NCI-H1930 (cell line): ENCODE measurements around the gene LRRC3B.

ENCODE experiments used
- DNase-seq, 2 experiments: peaks; one replicate each; lab custom pipeline; 2025; lab: John Stamatoyannopoulos, UW

LRRC3B gene

DNA sequence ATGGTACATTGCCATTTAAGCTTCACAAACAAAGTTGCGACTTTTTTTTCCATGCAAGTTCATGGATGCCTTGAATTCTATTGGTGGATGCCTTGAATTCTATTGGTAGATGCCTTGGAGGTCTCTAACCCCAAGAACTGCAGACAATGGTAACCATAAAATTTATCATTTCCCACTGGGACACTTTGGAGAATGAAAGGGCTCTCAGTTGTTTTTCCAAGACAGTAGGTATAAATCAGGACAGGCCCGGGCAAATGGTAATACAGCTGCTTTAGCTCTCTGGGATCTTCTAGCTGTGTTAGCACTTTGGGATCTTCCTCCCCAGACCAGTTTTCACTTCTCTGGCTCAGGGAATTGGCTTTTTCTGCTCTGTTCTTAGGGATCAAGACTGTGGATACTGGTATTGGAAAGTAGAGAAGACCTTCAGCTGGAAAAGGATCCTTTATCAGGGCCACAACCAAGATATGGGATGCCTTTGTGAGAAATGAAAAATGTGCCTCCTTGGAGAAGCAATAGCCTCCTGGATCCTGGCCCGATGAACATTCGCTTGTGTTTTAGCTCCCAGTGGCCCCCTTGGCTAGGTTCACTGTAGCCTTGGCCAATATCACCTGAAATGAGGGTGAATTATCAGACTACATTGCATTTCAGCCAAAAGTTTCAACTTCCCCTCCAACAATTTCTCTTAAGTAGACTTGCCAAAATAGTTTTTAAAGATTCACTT, 8.3 kb downstream of the LRRC3B start:
- DNase-seq = no peak

DNA sequence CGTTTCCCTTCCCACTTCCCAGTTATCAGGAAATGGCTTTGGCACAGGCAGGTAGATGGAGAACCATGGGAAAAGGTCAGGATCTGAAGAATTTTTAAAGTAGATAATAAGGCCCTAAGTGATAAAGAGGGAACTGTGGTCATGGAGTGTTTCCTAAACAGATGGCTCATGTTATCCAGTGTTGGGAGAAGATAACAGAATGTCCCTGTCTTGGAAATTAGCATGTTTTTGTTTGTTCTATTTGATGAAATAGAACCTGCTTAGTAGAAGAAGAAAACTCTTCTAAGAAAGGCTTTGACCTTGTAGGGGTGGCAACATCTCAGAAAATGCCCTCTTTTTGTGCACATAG, 8.8 kb downstream of the LRRC3B start:
- DNase-seq = no peak

GRCh38 chr3:26634601-26635000, 12.0 kb downstream of the LRRC3B start:
- no peak for DNase-seq

GRCh38 chr3:26636096-26636727, 13.6 kb downstream of the LRRC3B start:
- no peak for DNase-seq

DNA sequence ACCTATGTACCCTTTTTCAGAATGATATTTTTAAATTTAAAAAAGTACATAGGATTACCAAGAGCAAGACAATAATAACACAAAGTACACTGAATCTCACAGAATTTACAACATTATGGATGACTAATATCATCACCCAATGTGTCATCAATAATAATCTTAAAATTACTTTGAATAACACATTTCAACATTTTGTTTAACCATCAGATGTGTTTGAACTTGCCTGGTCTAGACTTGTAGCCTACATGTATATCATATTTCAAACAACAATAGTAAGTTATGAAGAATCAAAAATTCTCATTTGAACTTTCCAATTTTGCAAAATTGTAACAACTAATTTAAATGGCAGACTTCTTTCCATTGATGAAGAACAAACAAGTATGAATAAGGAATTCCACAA, 15.1 kb downstream of the LRRC3B start:
- no peak for DNase-seq

DNA sequence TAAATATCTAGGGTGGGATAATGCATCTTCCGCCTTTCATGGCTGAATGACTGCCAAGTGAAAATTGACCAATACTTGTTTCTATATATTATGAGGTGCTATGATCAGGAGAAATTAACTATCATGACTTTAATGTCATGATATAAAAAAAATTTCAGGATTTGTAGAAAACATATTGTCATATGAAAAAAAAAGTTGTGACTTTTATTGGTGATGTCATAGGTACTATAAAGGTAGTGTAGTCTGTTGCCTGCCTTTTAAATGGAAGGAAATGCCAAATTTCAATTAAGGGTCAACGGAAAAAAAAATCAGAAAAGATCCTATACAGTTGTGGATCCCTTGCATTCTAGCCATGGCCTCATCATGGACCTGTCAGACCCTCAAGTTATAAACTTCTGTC, 15.5 kb downstream of the LRRC3B start:
- DNase-seq = no peak

DNA sequence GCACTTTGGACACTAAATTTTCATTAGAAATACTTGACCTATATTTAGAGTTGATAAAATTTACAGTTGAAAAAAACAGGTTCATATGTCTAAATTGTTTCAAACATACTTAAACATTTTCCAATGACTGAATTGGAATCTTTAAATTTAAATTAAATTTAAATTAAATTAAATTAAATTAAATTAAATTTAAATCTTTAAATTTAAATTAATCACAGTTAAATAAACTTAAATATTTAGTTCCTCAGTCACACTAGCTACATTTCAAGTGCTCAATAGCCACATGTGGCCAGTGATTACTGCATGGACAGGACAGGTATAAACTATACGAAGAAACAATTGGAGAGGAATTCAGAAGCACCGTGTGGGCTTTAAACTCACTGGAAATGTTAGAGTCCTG, 16.8 kb downstream of the LRRC3B start:
- DNase-seq = no peak

DNA sequence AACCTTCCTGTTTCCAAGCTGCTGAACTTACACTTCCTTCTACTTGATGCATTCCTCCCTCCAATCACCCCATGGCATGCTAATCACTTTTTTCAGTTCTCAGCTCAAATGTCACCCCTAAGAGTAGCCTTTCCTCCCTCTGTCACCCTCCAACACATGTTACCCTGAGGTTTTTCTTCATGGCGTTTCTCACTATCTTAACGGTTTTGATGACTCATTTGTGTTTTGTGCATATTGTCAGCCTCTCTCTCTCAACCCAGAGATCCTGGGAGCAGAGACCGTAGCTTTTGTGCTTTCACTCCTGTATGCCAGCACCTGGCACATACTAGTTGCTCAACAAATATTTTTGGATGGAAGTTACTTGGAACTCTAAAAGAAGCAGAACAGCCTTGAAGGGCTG, 24.5 kb downstream of the LRRC3B start:
- no peak for DNase-seq

- DNase-seq = no peak
Measured at GRCh38 chr3:26648461-26648860, 25.9 kb downstream of the LRRC3B start.

DNA sequence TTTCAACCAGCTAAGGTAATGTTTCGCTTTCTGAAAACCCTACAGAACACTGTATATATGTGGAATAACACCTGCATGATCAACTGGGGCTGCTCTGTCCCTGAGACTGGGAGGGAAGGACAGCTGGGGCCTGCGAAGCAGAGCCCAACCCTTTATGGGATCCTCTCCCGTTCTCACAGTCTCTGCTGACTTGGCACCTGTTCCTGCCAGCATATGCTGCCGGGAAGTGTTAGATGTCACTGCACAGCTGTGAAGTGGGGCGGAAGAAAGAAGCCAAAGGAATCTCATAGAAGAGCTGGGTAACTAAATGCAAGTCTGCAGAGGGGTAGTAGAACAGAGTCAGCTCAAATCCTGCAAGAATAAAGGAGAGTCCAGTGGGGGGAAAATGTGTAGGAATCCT, 29.6 kb downstream of the LRRC3B start:
- DNase-seq = no peak

GRCh38 chr3:26653811-26654425, 31.3 kb downstream of the LRRC3B start:
- no peak for DNase-seq

DNA sequence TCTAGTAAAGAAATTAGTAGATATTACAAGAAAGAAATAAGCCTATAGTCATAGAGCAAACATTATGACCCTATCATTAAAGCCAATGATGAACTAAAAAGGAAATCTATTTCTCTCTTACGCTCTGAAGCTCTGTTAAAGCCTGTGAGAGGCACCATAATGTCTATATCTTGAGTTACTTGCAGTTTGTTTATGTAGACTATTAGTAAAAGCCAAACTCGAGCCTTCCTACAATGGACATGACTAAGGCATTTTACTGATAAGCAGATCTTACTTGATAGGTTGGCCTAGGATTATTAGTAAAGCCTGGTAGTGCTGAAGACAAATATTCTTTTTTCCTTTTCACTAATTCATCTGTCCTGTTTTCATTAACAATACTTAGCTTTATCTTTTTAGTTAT, 32.7 kb downstream of the LRRC3B start:
- no peak for DNase-seq

DNA sequence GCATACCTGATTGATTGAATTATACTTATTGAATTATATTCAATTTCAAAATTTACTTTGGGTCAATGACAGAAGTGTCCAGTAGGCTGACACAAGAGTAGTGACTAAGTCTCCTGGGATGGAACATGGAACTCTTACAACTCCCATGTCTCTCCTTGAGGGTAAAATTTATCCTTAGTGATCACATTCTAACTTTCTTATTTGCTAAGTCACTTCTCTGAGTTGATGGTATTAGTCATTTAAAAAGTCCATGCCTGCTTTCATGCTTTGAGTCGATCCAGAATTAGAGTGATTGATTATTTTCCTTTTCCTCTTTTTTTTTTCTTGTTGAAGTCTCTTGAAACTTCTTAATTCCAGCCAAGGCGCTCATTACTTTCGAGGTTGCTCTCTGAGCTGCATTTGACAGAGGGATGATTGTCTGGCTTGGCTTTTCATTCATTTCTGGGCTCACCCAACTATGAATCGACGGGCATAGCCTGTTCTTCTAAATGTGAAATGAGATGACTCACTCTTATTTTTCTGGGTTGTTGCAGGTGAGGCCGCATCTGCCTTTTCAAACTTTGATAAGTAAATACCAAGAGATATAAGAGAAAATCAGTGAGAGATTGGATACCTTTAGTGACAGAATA, 34.9 kb downstream of the LRRC3B start:
- no peak for DNase-seq

- DNase-seq = no peak
Measured at GRCh38 chr3:26668171-26668570, 45.6 kb downstream of the LRRC3B start.

DNA sequence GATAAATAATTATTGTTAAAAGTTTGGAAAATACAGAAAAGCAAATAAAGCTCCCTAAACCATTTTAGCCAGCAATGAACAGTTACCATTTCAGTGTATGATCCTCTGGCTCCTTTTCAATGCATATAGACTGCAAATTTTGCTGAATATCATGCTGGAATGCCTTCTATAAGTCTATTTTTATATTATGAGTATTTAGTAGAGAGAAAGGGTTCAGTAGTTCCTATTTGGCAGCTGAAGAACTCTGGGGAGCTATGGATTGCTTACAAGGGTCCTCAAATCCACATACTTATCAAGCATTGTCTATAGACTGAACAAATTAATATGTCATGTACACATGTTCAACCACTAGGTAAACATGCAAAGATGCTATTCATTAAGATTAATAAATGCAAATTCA, 46.1 kb downstream of the LRRC3B start:
- DNase-seq = no peak

DNA sequence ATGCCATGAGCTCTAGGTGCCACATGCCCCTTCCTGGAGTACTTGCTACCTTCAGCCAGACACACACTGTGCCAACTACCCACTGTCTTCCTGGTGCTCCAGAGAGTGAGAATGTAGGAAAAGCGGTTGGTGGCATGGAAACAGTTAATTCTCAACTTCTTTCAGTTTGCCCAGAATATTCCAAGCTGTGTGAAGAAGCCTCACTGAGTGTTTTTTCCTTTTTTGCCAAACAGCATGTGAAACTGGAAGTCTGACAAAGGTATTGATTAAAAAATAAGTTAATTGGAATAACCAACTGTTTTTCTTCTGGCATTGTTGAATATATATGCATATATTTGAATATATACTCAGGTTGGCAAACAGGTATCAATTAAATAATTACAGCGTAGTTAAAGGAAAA, 52.8 kb downstream of the LRRC3B start:
- no peak for DNase-seq

GRCh38 chr3:26681632-26682031, 59.1 kb downstream of the LRRC3B start:
- no peak for DNase-seq

DNA sequence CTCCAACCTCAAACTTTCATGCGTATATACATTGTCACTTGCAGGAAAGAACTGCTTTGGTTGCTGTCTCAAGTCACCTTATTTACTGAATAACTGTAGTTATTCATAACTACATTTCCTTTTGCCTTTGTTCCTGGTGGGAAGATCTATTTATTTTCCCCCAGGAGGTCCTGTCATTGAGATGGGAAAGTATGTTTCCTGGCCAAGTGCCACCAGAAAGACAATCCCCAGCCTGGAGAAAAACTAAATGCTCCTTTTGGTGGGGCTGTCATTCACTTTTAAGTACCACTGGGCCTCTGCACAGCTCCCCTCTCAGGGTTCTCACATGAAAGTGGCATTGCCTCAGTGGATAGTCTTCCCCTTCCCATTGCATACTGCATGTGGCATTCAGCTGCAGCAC, 59.8 kb downstream of the LRRC3B start:
- no peak for DNase-seq

DNA sequence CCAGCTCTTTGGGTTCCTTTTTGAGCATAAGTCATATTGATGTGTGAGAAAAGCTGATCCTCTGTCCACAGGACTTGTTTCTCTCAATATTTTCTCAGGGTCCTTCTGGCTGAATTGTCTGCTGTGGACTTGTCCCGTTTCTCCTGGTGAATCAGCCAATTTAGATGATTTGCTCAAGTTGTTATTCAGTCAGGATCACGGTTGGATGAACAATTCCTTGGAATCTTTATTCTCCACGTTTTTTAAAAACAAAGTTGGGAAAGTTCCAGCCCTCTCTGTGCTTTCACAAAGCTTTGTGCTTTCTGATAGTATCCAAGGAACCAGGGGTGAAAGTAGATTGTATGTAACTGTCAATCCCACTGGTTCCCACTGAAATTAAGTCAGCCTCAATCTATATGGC, 61.3 kb downstream of the LRRC3B start:
- no peak for DNase-seq

- no peak for DNase-seq
Measured at GRCh38 chr3:26687466-26687865, 64.9 kb downstream of the LRRC3B start.

DNA sequence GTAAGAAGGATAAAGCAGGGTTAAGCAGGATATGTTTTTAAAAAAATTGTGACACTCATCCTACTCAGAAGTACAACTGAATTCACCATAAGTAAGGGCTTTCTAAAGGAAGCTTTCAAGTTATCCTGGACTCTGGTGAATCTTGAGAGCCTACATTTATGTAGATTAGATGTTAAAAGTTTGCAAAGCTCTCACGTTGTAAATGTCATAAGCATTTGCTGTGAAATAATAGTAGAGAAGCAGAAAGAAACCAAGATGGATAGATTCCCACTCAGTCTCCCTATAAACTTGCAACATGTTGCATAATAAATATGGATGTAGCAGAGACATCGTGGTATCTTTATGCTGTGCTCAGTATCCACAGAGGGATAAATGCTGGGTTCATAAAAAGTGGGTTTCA, 77.0 kb downstream of the LRRC3B start:
- DNase-seq = no peak

DNA sequence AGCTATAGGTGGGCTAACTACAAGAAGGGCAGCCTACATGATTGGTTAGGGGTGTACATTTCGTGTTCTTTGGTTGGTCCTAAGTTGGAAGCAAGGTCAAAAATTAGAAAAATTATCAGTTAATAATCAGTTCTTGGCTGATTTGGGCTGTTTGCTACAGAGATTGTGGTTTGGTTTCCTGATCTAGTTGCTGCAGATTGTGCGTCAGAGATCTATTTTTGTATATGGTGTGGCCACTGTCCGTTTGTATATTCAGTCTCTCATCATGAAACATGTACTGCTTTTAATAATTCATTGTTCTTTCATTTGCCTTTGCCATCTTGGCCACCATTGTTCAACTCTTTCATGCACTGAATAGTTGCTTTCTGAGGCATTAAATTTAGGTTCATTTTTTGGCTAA, 80.9 kb downstream of the LRRC3B start:
- DNase-seq = no peak

- DNase-seq = no peak
Measured at GRCh38 chr3:26704736-26705135, 82.2 kb downstream of the LRRC3B start.
